NT2/D1 (cell line): ENCODE measurements around the gene AGAP1.

ENCODE experiments used
- SUZ12 ChIP-seq: IDR thresholded peaks from 2 replicates; pipeline ENCODE4 v1.6.1; 2011; ENCODE audit not compliant: insufficient read length, insufficient read depth; ENCODE audit errors: extremely low read depth
- YY1 ChIP-seq: IDR thresholded peaks from 2 replicates; pipeline ENCODE4 v1.6.1; 2011; ENCODE audit not compliant: insufficient read length, insufficient read depth
- ZNF274 ChIP-seq: IDR thresholded peaks from 2 replicates; pipeline ENCODE4 v1.6.1; 2011; ENCODE audit warnings: mild to moderate bottlenecking, low read depth, low read length

DNA sequence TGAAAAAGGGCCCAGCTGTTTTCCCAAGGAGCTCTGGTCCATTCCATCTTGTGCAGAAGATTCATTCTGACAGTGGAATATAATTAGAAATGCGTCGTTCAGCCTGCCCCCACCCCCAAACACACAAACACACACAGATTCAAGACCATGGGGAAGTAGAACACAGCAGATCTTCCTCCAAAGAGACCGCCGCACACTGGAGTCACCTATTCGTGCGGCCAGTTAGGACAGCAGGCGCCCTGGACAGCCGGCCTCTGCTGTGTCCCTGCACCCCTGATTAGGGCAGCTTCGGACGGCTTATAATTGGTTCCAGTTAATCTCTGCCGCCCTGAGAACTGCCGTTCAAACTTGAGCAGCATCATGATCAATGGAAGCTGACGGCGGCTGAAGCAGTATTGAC is 558.4 kb downstream of the AGAP1 start:
- TF ChIP-seq YY1 (no peak), ZNF274 (no peak), SUZ12 (no peak)
